HL-60 (cell line): ENCODE measurements around the gene LRCH4.
A peak's percentile ranks its signal among the peaks of the same experiment; 100 is the strongest.
"Not testable (repeated sequence)": the region's sequence is repeated elsewhere in the genome, so short reads cannot be mapped to it uniquely, and the experiment has no call there.

Experiments
- DNase-seq, 2 experiments: peaks; one replicate each; pipeline ENCODE4 v3.0.0-alpha.2; 2010 to 2020; ENCODE audit warnings: low read depth in 1 of 2, low spot score in 1 of 2
- H3K27ac ChIP-seq: fragments of 250-450 bp; sonication (Bioruptor Pico); replicated peaks from 2 replicates; pipeline ENCODE4 v1.5.1; 2020; ENCODE audit warnings: mild to moderate bottlenecking, moderate library complexity
- H3K27me3 ChIP-seq: fragments of 250-450 bp; sonication (Bioruptor Pico); 2 replicates; pipeline ENCODE4 v1.5.1; 2021; ENCODE audit warnings: mild to moderate bottlenecking, moderate library complexity; ENCODE audit not compliant: insufficient read depth, poor library complexity, severe bottlenecking
- H3K4me3 ChIP-seq: replicated peaks from 2 replicates; pipeline ENCODE4 v1.5.1; 2011; ENCODE audit warnings: mild to moderate bottlenecking, control low read depth, low read length; ENCODE audit not compliant: insufficient read depth
- CTCF ChIP-seq: IDR thresholded peaks from one replicate; pipeline ENCODE4 v1.5.1; 2011; ENCODE audit warnings: low read length, control low read depth, inconsistent platforms; ENCODE audit not compliant: insufficient read depth
- GABPA ChIP-seq: IDR thresholded peaks from 2 replicates; pipeline ENCODE4 v1.6.1; 2012; ENCODE audit warnings: low read depth
- POLR2AphosphoS5 ChIP-seq: IDR thresholded peaks from 2 replicates; pipeline ENCODE4 v1.6.1; 2012; ENCODE audit warnings: low read depth
- SPI1 ChIP-seq: IDR thresholded peaks from 2 replicates; pipeline ENCODE4 v1.6.1; 2012; ENCODE audit warnings: low read depth, mild to moderate bottlenecking, borderline replicate concordance
- TF ChIP-seq, protein P1 (sequence below): IDR thresholded peaks from 2 replicates; pipeline ENCODE4 v1.6.1; 2012; ENCODE audit warnings: low read depth; ENCODE audit not compliant: insufficient replicate concordance

The LRCH4 gene

GRCh38 chr7:100552532-100552931, 33.4 kb downstream of the LRCH4 start:
- H3K4me3 ChIP-seq: no peak overlapping the region
- H3K27ac ChIP-seq: no peak overlapping the region
- DNase-seq: no peak
- TF ChIP-seq, protein P1, sequence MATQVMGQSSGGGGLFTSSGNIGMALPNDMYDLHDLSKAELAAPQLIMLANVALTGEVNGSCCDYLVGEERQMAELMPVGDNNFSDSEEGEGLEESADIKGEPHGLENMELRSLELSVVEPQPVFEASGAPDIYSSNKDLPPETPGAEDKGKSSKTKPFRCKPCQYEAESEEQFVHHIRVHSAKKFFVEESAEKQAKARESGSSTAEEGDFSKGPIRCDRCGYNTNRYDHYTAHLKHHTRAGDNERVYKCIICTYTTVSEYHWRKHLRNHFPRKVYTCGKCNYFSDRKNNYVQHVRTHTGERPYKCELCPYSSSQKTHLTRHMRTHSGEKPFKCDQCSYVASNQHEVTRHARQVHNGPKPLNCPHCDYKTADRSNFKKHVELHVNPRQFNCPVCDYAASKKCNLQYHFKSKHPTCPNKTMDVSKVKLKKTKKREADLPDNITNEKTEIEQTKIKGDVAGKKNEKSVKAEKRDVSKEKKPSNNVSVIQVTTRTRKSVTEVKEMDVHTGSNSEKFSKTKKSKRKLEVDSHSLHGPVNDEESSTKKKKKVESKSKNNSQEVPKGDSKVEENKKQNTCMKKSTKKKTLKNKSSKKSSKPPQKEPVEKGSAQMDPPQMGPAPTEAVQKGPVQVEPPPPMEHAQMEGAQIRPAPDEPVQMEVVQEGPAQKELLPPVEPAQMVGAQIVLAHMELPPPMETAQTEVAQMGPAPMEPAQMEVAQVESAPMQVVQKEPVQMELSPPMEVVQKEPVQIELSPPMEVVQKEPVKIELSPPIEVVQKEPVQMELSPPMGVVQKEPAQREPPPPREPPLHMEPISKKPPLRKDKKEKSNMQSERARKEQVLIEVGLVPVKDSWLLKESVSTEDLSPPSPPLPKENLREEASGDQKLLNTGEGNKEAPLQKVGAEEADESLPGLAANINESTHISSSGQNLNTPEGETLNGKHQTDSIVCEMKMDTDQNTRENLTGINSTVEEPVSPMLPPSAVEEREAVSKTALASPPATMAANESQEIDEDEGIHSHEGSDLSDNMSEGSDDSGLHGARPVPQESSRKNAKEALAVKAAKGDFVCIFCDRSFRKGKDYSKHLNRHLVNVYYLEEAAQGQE: no peak
- TF ChIP-seq GABPA (no peak), SPI1 (no peak), POLR2AphosphoS5 (no peak), CTCF (no peak)
- H3K27me3 ChIP-seq: no peaks in the 10 kb centered on the region

DNA sequence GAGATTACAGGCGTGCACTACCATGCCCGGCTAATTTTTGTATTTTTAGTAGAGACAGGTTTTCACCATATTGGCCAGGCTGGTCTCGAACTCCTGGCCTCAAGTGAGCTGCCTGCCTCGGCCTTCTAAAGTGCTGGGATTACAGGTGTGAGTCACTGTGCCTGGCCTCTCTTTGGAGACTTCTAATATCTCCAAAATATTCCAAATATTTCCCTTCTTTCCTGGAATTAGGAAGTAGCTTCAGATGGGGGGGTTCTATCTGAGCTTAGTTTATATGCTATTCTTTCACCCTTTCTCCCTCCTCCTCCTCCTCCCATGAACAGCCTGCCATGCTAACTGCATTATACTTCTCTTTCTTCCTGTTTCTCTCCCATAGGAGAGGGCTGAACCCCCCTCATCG, 37.5 kb downstream of the LRCH4 start:
- not testable (repeated sequence) for H3K27me3 ChIP-seq, DNase-seq, H3K4me3 ChIP-seq, H3K27ac ChIP-seq

DNA sequence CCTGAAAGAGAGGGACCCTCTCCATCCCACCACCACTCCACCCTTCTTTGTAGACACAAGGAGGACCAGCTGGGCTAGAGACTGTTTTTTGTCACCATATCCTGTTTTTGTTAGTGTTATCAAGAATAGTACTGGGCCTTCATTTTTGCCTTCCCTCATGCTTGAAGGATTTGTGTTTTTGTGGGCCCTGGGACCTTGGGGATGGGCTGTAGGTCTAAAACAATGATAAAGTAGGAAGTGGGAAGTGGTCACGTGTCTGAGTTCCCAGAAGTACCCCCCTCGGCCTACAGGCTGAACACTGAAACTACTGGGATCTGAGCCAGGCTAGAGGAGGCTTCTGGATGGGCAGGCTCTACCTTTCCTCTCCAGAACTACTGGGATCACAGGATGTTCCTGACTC, 38.1 kb downstream of the LRCH4 start:
- H3K27me3 ChIP-seq: no peaks in the 10 kb centered on the region
- DNase-seq: no peak
- no peak overlapping the region for H3K27ac ChIP-seq
- H3K4me3 ChIP-seq: no peak overlapping the region
- TF ChIP-seq GABPA: no peak
- peak; percentile 59; the same call in 1 of the 2 replicates for TF ChIP-seq SPI1

GRCh38 chr7:100546926-100547800, 38.8 kb downstream of the LRCH4 start:
- no peak overlapping the region for H3K27ac ChIP-seq

More at GRCh38 chr7:100546926-100547800, 38.8 kb downstream of the LRCH4 start:
- Histone ChIP-seq H3K27me3 (no peaks in the 10 kb centered on the region), H3K4me3 (no peak overlapping the region)
- TF ChIP-seq, protein P1: no peak
- TF ChIP-seq CTCF (no peak), GABPA (no peak), POLR2AphosphoS5 (no peak), SPI1 (no peak)
- no peak for DNase-seq
